ENCODE measurements around the gene AREL1. TPM values are rescaled to one million over a fixed set of nuclear protein-coding genes. Genes with fewer than 3 reads are reported as not detected.

Gene AREL1
- total RNA-seq, 3 donors from 2014 or later, result 39.9 to 60.1 (median 42.2) TPM

- ATAC-seq (no peak), DNase-seq (no peak)
- no peak overlapping the region for H3K4me3 ChIP-seq
- TF ChIP-seq CTCF (IDR thresholded peaks at IDR 0.05), result no peak
- H3K36me3 ChIP-seq (ENCODE audit: low read depth), result no peaks in the 10 kb centered on the region
- peaks cover 4% of the 10 kb centered on the region for H3K9me3 ChIP-seq
- no peaks in the 10 kb centered on the region for H3K4me1 ChIP-seq (ENCODE audit: low read depth)
- intact Hi-C loops (cut with DNase I, micrococcal nuclease), result no loop called here
Measured at GRCh38 chr14:74697976-74698375, 14.9 kb downstream of the AREL1 start.

- Histone ChIP-seq H3K4me3 (no peak overlapping the region), H3K9me3 (peaks cover 4% of the 10 kb centered on the region), H3K4me1 (ENCODE audit: low read depth) (no peaks in the 10 kb centered on the region), H3K36me3 (ENCODE audit: low read depth) (no peaks in the 10 kb centered on the region)
- no peak for DNase-seq
- ATAC-seq, result no peak
- intact Hi-C loops (cut with DNase I, micrococcal nuclease), result no loop called here
- TF ChIP-seq CTCF (IDR thresholded peaks at IDR 0.05), result no peak
Measured at GRCh38 chr14:74697543-74697942, 15.3 kb downstream of the AREL1 start.

- intact Hi-C loops (cut with DNase I, micrococcal nuclease), result no loop called here
- DNase-seq (no peak), ATAC-seq (no peak)
- Histone ChIP-seq H3K4me3 (no peak overlapping the region), H3K36me3 (ENCODE audit: low read depth) (no peaks in the 10 kb centered on the region), H3K9me3 (no peaks in the 10 kb centered on the region), H3K4me1 (ENCODE audit: low read depth) (no peaks in the 10 kb centered on the region)
- no peak for TF ChIP-seq CTCF (IDR thresholded peaks at IDR 0.05)
Measured at GRCh38 chr14:74697011-74697410, 15.9 kb downstream of the AREL1 start.

- intact Hi-C loops (cut with DNase I, micrococcal nuclease), result no loop called here
- ATAC-seq, result no peak
- Histone ChIP-seq H3K4me1 (ENCODE audit: low read depth) (no peaks in the 10 kb centered on the region), H3K4me3 (no peak overlapping the region), H3K9me3 (no peaks in the 10 kb centered on the region), H3K36me3 (ENCODE audit: low read depth) (no peaks in the 10 kb centered on the region)
- no peak for DNase-seq
- TF ChIP-seq CTCF (IDR thresholded peaks at IDR 0.05), result no peak
Measured at GRCh38 chr14:74695406-74695805, 17.5 kb downstream of the AREL1 start.

GRCh38 chr14:74693191-74693590 is 19.7 kb downstream of the AREL1 start:
- H3K9me3 ChIP-seq, result no peaks in the 10 kb centered on the region
- no peaks in the 10 kb centered on the region for H3K4me1 ChIP-seq (ENCODE audit: low read depth)
- no peak for TF ChIP-seq CTCF (IDR thresholded peaks at IDR 0.05)
- H3K36me3 ChIP-seq (ENCODE audit: low read depth), result no peaks in the 10 kb centered on the region
- ATAC-seq, result no peak
- DNase-seq, result no peak
- no peak overlapping the region for H3K4me3 ChIP-seq
- intact Hi-C loops (cut with DNase I, micrococcal nuclease), result no loop called here

GRCh38 chr14:74691456-74691855 is 21.4 kb downstream of the AREL1 start:
- intact Hi-C loops (cut with DNase I, micrococcal nuclease), result no loop called here
- H3K4me1 ChIP-seq (ENCODE audit: low read depth), result peaks cover 6% of the 10 kb centered on the region
- no peak overlapping the region for H3K4me3 ChIP-seq
- no peaks in the 10 kb centered on the region for H3K36me3 ChIP-seq (ENCODE audit: low read depth)
- no peaks in the 10 kb centered on the region for H3K9me3 ChIP-seq
- no peak for TF ChIP-seq CTCF (IDR thresholded peaks at IDR 0.05)
- DNase-seq, result no peak
- no peak for ATAC-seq
